ENCODE data around the gene ADK. TPM values are rescaled to one million over a fixed set of nuclear protein-coding genes. Genes with fewer than 3 reads are reported as not detected.

Gene ADK
- total RNA-seq, 1 experiment from 2014 or later = 26.8 TPM

DNA sequence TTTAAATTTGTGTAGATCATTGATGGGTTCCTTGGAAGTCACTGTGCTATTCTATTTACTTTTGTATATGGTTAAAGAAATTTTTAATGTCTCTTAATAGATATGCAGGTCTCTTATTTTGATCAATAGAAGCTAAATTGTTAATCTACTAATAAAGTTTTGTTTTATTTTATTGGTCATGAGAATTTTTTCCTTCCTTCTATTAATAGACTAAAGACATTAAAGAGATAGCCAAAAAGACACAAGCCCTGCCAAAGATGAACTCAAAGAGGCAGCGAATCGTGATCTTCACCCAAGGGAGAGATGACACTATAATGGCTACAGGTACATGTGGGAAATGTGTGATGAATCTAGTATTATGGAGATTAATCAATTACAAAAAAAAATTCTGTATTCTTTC lies 449.1 kb downstream of the ADK start:
- Histone ChIP-seq H3K27me3 (ENCODE audit: insufficient read depth, low read length) (no peaks in the 10 kb centered on the region), H3K4me2 (ENCODE audit: insufficient read depth, insufficient read length, low read length) (no peak overlapping the region), H3K4ac (ENCODE audit: low read depth, low read length) (no peak overlapping the region), H3K14ac (ENCODE audit: insufficient read depth, low read length) (no peak overlapping the region), H4K5ac (ENCODE audit: insufficient read length, low read depth, low read length) (no peak overlapping the region), H2BK120ac (ENCODE audit: low read depth, low read length, poor library complexity, severe bottlenecking) (no peak overlapping the region), H3K23me2 (ENCODE audit: insufficient read length, low read depth, low read length, poor library complexity, severe bottlenecking) (no peaks in the 10 kb centered on the region), H2BK15ac (ENCODE audit: low read depth, low read length) (no peak overlapping the region), H3K18ac (ENCODE audit: insufficient read length, low read depth, low read length) (no peak overlapping the region), H3T11ph (ENCODE audit: low read length) (no peak overlapping the region), H4K8ac (replicated peaks; ENCODE audit: insufficient read length, low read depth, low read length) (no peak overlapping the region), H3K79me1 (ENCODE audit: insufficient read depth, low read depth, low read length, poor library complexity, severe bottlenecking) (no peaks in the 10 kb centered on the region), H2AK5ac (ENCODE audit: insufficient read length, low read length) (no peak overlapping the region), H3K9me3 (ENCODE audit: control insufficient read depth, low read depth, low read length) (no peaks in the 10 kb centered on the region), H3K9ac (ENCODE audit: extremely low read depth, insufficient read length, low read length) (no peak overlapping the region), H3K4me1 (ENCODE audit: insufficient read depth, low read length) (no peaks in the 10 kb centered on the region), H2BK12ac (ENCODE audit: insufficient read length, low read depth, low read length) (no peak overlapping the region), H2BK5ac (ENCODE audit: insufficient read length, low read length) (no peak overlapping the region), H4K91ac (ENCODE audit: insufficient read length, low read depth, low read length) (no peak overlapping the region), H3K23ac (ENCODE audit: insufficient read length, low read depth, low read length) (no peak overlapping the region), H2AFZ (ENCODE audit: low read length) (no peak overlapping the region), H4K20me1 (ENCODE audit: control insufficient read depth, insufficient read depth, insufficient read length) (no peaks in the 10 kb centered on the region), H2BK20ac (ENCODE audit: low read depth, low read length, poor library complexity, severe bottlenecking) (no peak overlapping the region), H3K79me2 (ENCODE audit: insufficient read depth, low read length) (no peaks in the 10 kb centered on the region), H3K56ac (ENCODE audit: insufficient read length, low read depth, low read length) (no peak overlapping the region), H3K27ac (ENCODE audit: insufficient read length, low read depth, low read length) (no peak overlapping the region)
- Mint-ChIP-seq H3K4me3 (no peak overlapping the region), H3K36me3 (ENCODE audit: insufficient read depth in 1 of 3, low read depth in 3 of 3) (peaks cover 9 to 17% (median 14%) of the 10 kb centered on the region in 3 experiments; a peak in 6 of 7 replicates), H3K9me3 (peaks cover 13 to 15% of the 10 kb centered on the region in 2 experiments; a peak in 3 of 5 replicates), H3K27me3 (ENCODE audit: low read depth) (no peaks in the 10 kb centered on the region), H3K27ac (no peak overlapping the region), H3K4me1 (no peaks in the 10 kb centered on the region)
- no peak for DNase-seq
- TF ChIP-seq CTCF (conservative IDR thresholded peaks at IDR 0.05) = no peak
- WGBS (ENCODE audit: extremely low coverage, insufficient read length, low lambda C conversion rate) = no CpG with 5 or more reads among the region's 2 CpGs
